ENCODE measurements around the gene SCD. TPM values are rescaled to one million over a fixed set of nuclear protein-coding genes. Genes with fewer than 3 reads are reported as not detected.

Gene SCD
- total and polyA plus RNA-seq, 2 experiments from 2014 or later, result 19.5 TPM

- Histone ChIP-seq H3F3A (ENCODE audit: insufficient read depth) (no peaks in the 10 kb centered on the region), H3K4me3 (no peak overlapping the region), H3K4me1 (ENCODE audit: insufficient read depth) (no peaks in the 10 kb centered on the region), H4K20me1 (ENCODE audit: insufficient read depth) (no peaks in the 10 kb centered on the region), H3K9me2 (ENCODE audit: insufficient read depth) (no peaks in the 10 kb centered on the region), H3K9ac (no peak overlapping the region), H3K79me2 (ENCODE audit: insufficient read depth) (no peaks in the 10 kb centered on the region), H3K9me3 (ENCODE audit: low read depth) (no peaks in the 10 kb centered on the region), H3K4me2 (ENCODE audit: unreplicated experiment) (no peak overlapping the region), H2AFZ (no peak overlapping the region), H3K36me3 (ENCODE audit: low read depth) (peaks cover 7% of the 10 kb centered on the region; the same call in 1 of the 2 replicates), H3K27me3 (replicated peaks; ENCODE audit: insufficient read depth) (no peaks in the 10 kb centered on the region), H3K27ac (no peak overlapping the region)
- no peak for TF ChIP-seq EZH2 (IDR thresholded peaks at IDR 0.05; ENCODE audit: insufficient read depth, poor library complexity, severe bottlenecking)
- no peak for TF ChIP-seq EZH2phosphoT487 (IDR thresholded peaks at IDR 0.05; ENCODE audit: insufficient read depth, low read depth)
- in situ Hi-C loops (cut with MboI), result no loop called here
- no peak for DNase-seq
- WGBS, 2 experiments (ENCODE audit: low coverage in 1 of 2, low lambda C conversion rate in 2 of 2, missing lambda C conversion rate in 2 of 2), result 87 to 88% methylated on average over 6 of the region's 6 CpGs
These were observed 6.9 kb downstream of the SCD start for GRCh38 chr10:100353770-100354485.

DNA sequence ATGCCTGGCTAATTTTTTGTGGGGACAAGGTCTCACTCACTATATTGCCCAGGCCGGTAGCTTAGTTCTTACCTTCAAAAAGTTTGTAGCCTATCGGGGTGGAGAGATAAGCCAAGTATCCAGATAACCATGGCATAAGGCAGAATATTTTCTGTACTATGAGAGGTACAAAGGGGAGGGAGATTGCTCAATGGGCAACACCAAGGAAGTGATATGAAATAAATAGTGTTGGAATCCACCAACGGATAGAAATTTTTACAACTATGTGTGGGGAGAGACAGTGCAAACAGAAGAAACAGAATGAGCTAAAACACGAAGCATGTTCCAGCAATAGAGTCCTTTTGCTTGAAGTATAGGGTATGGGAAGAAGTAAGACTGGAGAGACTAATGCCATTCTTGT, 8.1 kb downstream of the SCD start:
- H3K4me2 ChIP-seq (ENCODE audit: unreplicated experiment), result no peak overlapping the region
- H3K4me3 ChIP-seq, result no peak overlapping the region
- H3K27ac ChIP-seq, result no peak overlapping the region
- H3F3A ChIP-seq (ENCODE audit: insufficient read depth), result no peaks in the 10 kb centered on the region
- no peaks in the 10 kb centered on the region for H3K4me1 ChIP-seq (ENCODE audit: insufficient read depth)
- WGBS, 2 experiments (ENCODE audit: low coverage in 1 of 2, low lambda C conversion rate in 2 of 2, missing lambda C conversion rate in 2 of 2), result 94 to 96% methylated on average over 4 of the region's 4 CpGs
- no peak overlapping the region for H2AFZ ChIP-seq
- peaks cover 7% of the 10 kb centered on the region; the same call in 1 of the 2 replicates for H3K36me3 ChIP-seq (ENCODE audit: low read depth)
- H3K79me2 ChIP-seq (ENCODE audit: insufficient read depth), result no peaks in the 10 kb centered on the region
- H3K9ac ChIP-seq, result no peak overlapping the region
- no peaks in the 10 kb centered on the region for H3K9me2 ChIP-seq (ENCODE audit: insufficient read depth)
- no peaks in the 10 kb centered on the region for H3K9me3 ChIP-seq (ENCODE audit: low read depth)
- no peak for DNase-seq
- in situ Hi-C loops (cut with MboI), result no loop called here
- TF ChIP-seq EZH2phosphoT487 (IDR thresholded peaks at IDR 0.05; ENCODE audit: insufficient read depth, low read depth) (no peak), EZH2 (IDR thresholded peaks at IDR 0.05; ENCODE audit: insufficient read depth, poor library complexity, severe bottlenecking) (no peak)
- H4K20me1 ChIP-seq (ENCODE audit: insufficient read depth), result no peaks in the 10 kb centered on the region
- no peaks in the 10 kb centered on the region for H3K27me3 ChIP-seq (replicated peaks; ENCODE audit: insufficient read depth)

DNA sequence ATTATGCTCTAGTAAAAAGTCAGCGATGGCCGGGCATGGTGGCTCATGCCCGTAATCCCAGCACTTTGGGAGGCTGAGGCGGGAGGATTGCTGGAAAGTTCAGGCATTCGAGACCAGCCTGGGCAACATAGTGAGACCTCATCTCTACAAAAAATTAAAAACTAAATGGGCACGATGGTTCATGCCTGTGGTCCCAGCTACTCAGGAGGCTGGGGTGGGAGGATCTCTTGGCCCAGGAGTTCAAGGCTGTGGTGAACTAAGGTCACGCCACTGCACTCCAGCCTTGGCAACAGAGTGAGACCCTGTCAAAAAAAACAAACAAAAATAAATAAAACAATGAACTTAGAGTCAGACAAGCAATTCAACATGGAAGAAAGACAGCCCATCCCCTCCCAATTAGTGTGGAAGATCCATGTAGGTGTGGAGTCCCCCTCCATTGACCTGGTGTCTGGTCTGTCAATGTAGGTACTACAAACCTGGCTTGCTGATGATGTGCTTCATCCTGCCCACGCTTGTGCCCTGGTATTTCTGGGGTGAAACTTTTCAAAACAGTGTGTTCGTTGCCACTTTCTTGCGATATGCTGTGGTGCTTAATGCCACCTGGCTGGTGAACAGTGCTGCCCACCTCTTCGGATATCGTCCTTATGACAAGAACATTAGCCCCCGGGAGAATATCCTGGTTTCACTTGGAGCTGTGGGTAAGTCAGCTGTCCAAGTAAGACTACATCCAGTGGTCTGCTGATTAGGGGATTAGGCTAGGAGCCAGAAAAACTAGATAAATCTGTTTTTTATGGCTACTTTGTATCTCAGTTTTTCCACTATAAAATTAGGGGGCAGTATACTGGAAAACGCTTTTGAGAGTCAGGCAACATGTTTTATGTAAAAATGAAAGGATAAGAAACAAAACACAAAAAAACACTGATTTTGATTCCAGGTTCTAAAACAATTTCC, 9.3 kb downstream of the SCD start:
- no peaks in the 10 kb centered on the region for H3F3A ChIP-seq (ENCODE audit: insufficient read depth)
- WGBS, 2 experiments (ENCODE audit: low coverage in 1 of 2, low lambda C conversion rate in 2 of 2, missing lambda C conversion rate in 2 of 2), result 95 to 96% methylated on average over 14 of the region's 14 CpGs
- no peaks in the 10 kb centered on the region for H3K9me3 ChIP-seq (ENCODE audit: low read depth)
- H3K4me1 ChIP-seq (ENCODE audit: insufficient read depth), result no peaks in the 10 kb centered on the region
- H3K4me2 ChIP-seq (ENCODE audit: unreplicated experiment), result no peak overlapping the region
- peaks cover 7% of the 10 kb centered on the region; the same call in 1 of the 2 replicates for H3K36me3 ChIP-seq (ENCODE audit: low read depth)
- no peak overlapping the region for H2AFZ ChIP-seq
- H3K27me3 ChIP-seq (replicated peaks; ENCODE audit: insufficient read depth), result no peaks in the 10 kb centered on the region
- H4K20me1 ChIP-seq (ENCODE audit: insufficient read depth), result no peaks in the 10 kb centered on the region
- DNase-seq, result no peak
- H3K27ac ChIP-seq, result no peak overlapping the region
- no peak overlapping the region for H3K4me3 ChIP-seq
- in situ Hi-C loops (cut with MboI), result no loop called here
- no peaks in the 10 kb centered on the region for H3K79me2 ChIP-seq (ENCODE audit: insufficient read depth)
- H3K9ac ChIP-seq, result no peak overlapping the region
- no peak for TF ChIP-seq EZH2phosphoT487 (IDR thresholded peaks at IDR 0.05; ENCODE audit: insufficient read depth, low read depth)
- TF ChIP-seq EZH2 (IDR thresholded peaks at IDR 0.05; ENCODE audit: insufficient read depth, poor library complexity, severe bottlenecking), result no peak
- H3K9me2 ChIP-seq (ENCODE audit: insufficient read depth), result no peaks in the 10 kb centered on the region

DNA sequence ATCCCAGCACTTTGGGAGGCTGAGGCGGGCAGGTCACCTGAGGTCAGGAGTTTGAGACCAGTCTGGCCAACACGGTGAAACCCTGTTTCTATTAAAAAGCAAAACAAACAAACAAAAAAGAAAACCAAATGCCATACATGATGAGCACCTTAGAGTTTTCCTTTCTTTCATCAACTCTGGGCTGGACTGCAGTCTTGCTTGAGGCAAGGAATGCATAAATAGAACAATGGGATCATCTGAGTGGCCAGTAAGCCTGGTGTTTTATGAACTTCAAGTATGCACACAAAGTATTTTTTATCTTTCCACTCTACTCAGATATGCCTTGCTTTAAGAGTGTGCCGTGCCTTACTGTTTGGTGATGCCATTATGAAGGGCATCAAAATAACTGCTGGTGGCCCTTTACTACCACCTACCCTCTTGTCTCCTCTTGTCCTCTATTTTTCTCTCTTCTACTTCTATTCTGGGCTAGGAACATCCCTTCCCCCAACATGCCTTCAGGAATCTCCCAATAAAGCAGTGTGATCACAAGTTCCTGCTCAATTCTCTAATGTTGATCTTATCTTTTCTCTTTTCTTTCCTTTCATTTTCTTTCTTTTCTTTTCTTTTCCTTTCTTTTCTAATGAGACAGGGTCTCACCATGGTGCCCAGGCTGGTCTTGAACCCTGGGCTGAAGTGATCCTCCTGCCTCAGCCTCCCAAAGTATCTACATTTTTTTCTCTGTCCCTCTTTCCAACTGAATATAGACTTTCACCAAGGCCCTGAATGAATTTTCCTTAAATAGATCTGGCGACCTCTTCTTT, 10.2 kb downstream of the SCD start:
- DNase-seq, result no peak
- no peak overlapping the region for H3K4me3 ChIP-seq
- H3F3A ChIP-seq (ENCODE audit: insufficient read depth), result no peaks in the 10 kb centered on the region
- no peaks in the 10 kb centered on the region for H3K9me3 ChIP-seq (ENCODE audit: low read depth)
- peaks cover 7% of the 10 kb centered on the region; the same call in 1 of the 2 replicates for H3K36me3 ChIP-seq (ENCODE audit: low read depth)
- H4K20me1 ChIP-seq (ENCODE audit: insufficient read depth), result no peaks in the 10 kb centered on the region
- WGBS, 2 experiments (ENCODE audit: low coverage in 1 of 2, low lambda C conversion rate in 2 of 2, missing lambda C conversion rate in 2 of 2), result 98% methylated on average over 4 of the region's 4 CpGs
- H3K4me2 ChIP-seq (ENCODE audit: unreplicated experiment), result no peak overlapping the region
- H3K9ac ChIP-seq, result no peak overlapping the region
- no peaks in the 10 kb centered on the region for H3K9me2 ChIP-seq (ENCODE audit: insufficient read depth)
- no peak overlapping the region for H3K27ac ChIP-seq
- H3K27me3 ChIP-seq (replicated peaks; ENCODE audit: insufficient read depth), result no peaks in the 10 kb centered on the region
- H3K79me2 ChIP-seq (ENCODE audit: insufficient read depth), result no peaks in the 10 kb centered on the region
- TF ChIP-seq EZH2 (IDR thresholded peaks at IDR 0.05; ENCODE audit: insufficient read depth, poor library complexity, severe bottlenecking) (no peak), EZH2phosphoT487 (IDR thresholded peaks at IDR 0.05; ENCODE audit: insufficient read depth, low read depth) (no peak)
- H2AFZ ChIP-seq, result no peak overlapping the region
- no peaks in the 10 kb centered on the region for H3K4me1 ChIP-seq (ENCODE audit: insufficient read depth)
- in situ Hi-C loops (cut with MboI), result no loop called here
